ENCODE data around the gene HLA-A. TPM values are rescaled to one million over a fixed set of nuclear protein-coding genes. Genes with fewer than 3 reads are reported as not detected.

Gene HLA-A
- total and polyA plus RNA-seq, 2 of the 13 experiments (the other 11 are each of a cell fraction or from before 2014, with no cell fraction given), result 345 to 527 TPM

DNA sequence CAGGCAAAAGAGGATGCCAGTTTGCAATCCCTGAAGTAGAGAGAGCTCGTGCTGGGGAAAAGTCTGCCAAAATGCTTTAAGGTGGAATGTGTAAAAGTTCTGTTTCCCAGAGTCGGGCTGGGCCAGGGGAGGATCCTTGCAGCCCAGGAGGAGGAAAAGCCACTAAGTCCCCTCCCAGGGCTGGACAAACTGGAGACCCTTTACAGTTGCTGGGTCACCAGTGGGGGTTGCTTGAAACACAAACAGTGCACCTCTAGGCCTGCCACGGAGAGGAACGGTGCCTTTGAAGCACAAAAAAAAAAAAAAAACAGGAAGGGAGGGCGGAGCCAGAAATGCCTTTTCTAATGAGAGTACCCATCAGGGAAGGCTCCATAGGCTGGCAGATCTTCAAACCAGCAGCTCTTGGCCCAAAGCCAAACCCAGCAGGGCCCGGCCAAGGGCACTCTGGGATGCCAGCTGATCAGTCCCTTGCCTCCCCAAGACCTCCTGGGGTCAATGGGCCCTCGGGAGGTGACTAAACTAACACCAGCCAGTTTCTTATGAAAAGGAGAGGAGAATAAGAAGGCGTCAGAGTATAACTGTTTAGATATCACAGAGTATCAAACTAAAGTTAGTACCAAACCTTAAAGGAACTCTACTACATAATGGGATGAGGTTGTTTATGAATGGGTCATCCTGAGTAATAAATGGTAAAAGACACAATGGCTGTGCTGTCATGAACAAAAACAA lies 23.7 kb downstream of the HLA-A start (continued):
- TF ChIP-seq ZNF629 (CRISPR knock-in tag; conservative IDR thresholded peaks at IDR 0.05) (no peak), SMAD3 (CRISPR knock-in tag; IDR thresholded peaks at IDR 0.05) (peak; percentile 19; the same call in 1 of the 2 replicates), PITX1 (CRISPR knock-in tag; IDR thresholded peaks at IDR 0.05) (peak; percentile 61; the same call in 1 of the 2 replicates), CEBPG (CRISPR knock-in tag; IDR thresholded peaks at IDR 0.05) (no peak; the same call in 1 of the 2 replicates), MEF2D (CRISPR knock-in tag; IDR thresholded peaks at IDR 0.05) (0 out of 2 replicates have a peak, but pooled peaks have one; percentile 22), ZNF180 (CRISPR knock-in tag; IDR thresholded peaks at IDR 0.05; ENCODE audit: borderline replicate concordance, low read depth) (no peak), KMT2B (CRISPR knock-in tag; IDR thresholded peaks at IDR 0.05) (0 out of 2 replicates have a peak, but pooled peaks have one; percentile 15), ZBTB34 (CRISPR knock-in tag; IDR thresholded peaks at IDR 0.05) (no peak), RXRA (CRISPR knock-in tag; IDR thresholded peaks at IDR 0.05) (peak; percentile 67; the same call in 1 of the 2 replicates), TEAD3 (CRISPR knock-in tag; optimal IDR thresholded peaks at IDR 0.05; ENCODE audit: borderline replicate concordance) (peak; percentile 68), MAZ (IDR thresholded peaks at IDR 0.05; ENCODE audit: borderline replicate concordance, low read depth, low read length) (0 out of 2 replicates have a peak, but pooled peaks have one; percentile 38), MAZ (CRISPR knock-in tag; IDR thresholded peaks at IDR 0.05; ENCODE audit: low read depth) (no peak; the same call in 1 of the 2 replicates), ZFP90 (CRISPR knock-in tag; IDR thresholded peaks at IDR 0.05; ENCODE audit: borderline replicate concordance) (no peak), SNAI1 (CRISPR knock-in tag; IDR thresholded peaks at IDR 0.05; ENCODE audit: borderline replicate concordance) (no peak), CREM (IDR thresholded peaks at IDR 0.05) (peak; percentile 61; the same call in 1 of the 2 replicates), CREM (CRISPR knock-in tag; IDR thresholded peaks at IDR 0.05) (no peak), ZFP37 (CRISPR knock-in tag; IDR thresholded peaks at IDR 0.05; ENCODE audit: borderline replicate concordance) (no peak), TCF12 (IDR thresholded peaks at IDR 0.05) (no peak), TCF12 (CRISPR knock-in tag; IDR thresholded peaks at IDR 0.05) (no peak), ZSCAN25 (CRISPR knock-in tag; IDR thresholded peaks at IDR 0.05) (no peak), ZNF276 (CRISPR knock-in tag; IDR thresholded peaks at IDR 0.05; ENCODE audit: low read depth) (peak; percentile 93; the same call in 1 of the 2 replicates), MXI1 (IDR thresholded peaks at IDR 0.05; ENCODE audit: borderline replicate concordance, low read depth, low read length) (no peak)
- TF ChIP-seq, protein P1, sequence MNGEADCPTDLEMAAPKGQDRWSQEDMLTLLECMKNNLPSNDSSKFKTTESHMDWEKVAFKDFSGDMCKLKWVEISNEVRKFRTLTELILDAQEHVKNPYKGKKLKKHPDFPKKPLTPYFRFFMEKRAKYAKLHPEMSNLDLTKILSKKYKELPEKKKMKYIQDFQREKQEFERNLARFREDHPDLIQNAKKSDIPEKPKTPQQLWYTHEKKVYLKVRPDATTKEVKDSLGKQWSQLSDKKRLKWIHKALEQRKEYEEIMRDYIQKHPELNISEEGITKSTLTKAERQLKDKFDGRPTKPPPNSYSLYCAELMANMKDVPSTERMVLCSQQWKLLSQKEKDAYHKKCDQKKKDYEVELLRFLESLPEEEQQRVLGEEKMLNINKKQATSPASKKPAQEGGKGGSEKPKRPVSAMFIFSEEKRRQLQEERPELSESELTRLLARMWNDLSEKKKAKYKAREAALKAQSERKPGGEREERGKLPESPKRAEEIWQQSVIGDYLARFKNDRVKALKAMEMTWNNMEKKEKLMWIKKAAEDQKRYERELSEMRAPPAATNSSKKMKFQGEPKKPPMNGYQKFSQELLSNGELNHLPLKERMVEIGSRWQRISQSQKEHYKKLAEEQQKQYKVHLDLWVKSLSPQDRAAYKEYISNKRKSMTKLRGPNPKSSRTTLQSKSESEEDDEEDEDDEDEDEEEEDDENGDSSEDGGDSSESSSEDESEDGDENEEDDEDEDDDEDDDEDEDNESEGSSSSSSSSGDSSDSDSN (CRISPR knock-in tag; IDR thresholded peaks at IDR 0.05), result peak; percentile 38
- TF ChIP-seq, protein P2, sequence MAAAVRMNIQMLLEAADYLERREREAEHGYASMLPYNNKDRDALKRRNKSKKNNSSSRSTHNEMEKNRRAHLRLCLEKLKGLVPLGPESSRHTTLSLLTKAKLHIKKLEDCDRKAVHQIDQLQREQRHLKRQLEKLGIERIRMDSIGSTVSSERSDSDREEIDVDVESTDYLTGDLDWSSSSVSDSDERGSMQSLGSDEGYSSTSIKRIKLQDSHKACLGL (CRISPR knock-in tag; IDR thresholded peaks at IDR 0.05), result no peak

All from HepG2 (cell line).